Smooth muscle cell (in vitro differentiated cells): ENCODE results near the gene PALD1. TPM values are rescaled to one million over a fixed set of nuclear protein-coding genes. Genes with fewer than 3 reads are reported as not detected.

Experiments
- DNase-seq: peaks from one replicate; lab custom pipeline; 2025; ENCODE audit not compliant: unreplicated experiment; lab: John Stamatoyannopoulos, UW
- H2AFZ ChIP-seq: fragments of 200-600 bp; sonication (generic); 2 replicates; pipeline ENCODE4 v1.6.0; 2016; ENCODE audit warnings: antibody characterized with exemption, low read depth, mild to moderate bottlenecking
- H3F3A ChIP-seq: fragments of 200-600 bp; sonication (generic); 2 replicates; pipeline ENCODE4 v1.6.0; 2017; ENCODE audit warnings: antibody characterized with exemption, low read depth
- H3K27ac ChIP-seq: fragments of 200-600 bp; sonication (generic); 2 replicates; pipeline ENCODE4 v1.5.1; 2016; ENCODE audit warnings: low read depth, mild to moderate bottlenecking
- H3K27me3 ChIP-seq: fragments of 200-600 bp; sonication (generic); 2 replicates; pipeline ENCODE4 v1.6.1; 2016; ENCODE audit warnings: low read depth, mild to moderate bottlenecking
- H3K36me3 ChIP-seq: fragments of 200-600 bp; sonication (generic); 2 replicates; pipeline ENCODE4 v1.5.1; 2016; ENCODE audit warnings: low read depth
- H3K4me1 ChIP-seq: fragments of 200-600 bp; sonication (generic); 2 replicates; pipeline ENCODE4 v1.5.1; 2016; ENCODE audit warnings: low read depth
- H3K4me2 ChIP-seq: fragments of 200-600 bp; sonication (generic); 2 replicates; pipeline ENCODE4 v1.6.0; 2016; ENCODE audit warnings: mild to moderate bottlenecking
- H3K4me3 ChIP-seq: fragments of 200-600 bp; sonication (generic); 2 replicates; pipeline ENCODE4 v1.5.1; 2016; ENCODE audit warnings: mild to moderate bottlenecking
- H3K79me2 ChIP-seq: fragments of 200-600 bp; sonication (generic); 2 replicates; pipeline ENCODE4 v1.6.0; 2016; ENCODE audit warnings: low read depth, mild to moderate bottlenecking
- H3K9ac ChIP-seq: fragments of 200-600 bp; sonication (generic); 2 replicates; pipeline ENCODE4 v1.6.0; 2016; ENCODE audit warnings: low read depth
- H3K9me3 ChIP-seq: fragments of 200-600 bp; sonication (generic); replicated peaks from 2 replicates; pipeline ENCODE4 v1.5.1; 2016; ENCODE audit warnings: low read depth
- H4K20me1 ChIP-seq: fragments of 200-600 bp; sonication (generic); 2 replicates; pipeline ENCODE4 v1.6.0; 2016; ENCODE audit warnings: low read depth
- CTCF ChIP-seq: fragments of 200-600 bp; sonication (generic); IDR thresholded peaks from 2 replicates; pipeline ENCODE4 v1.5.1; 2017; ENCODE audit warnings: borderline replicate concordance, mild to moderate bottlenecking, antibody characterized with exemption; ENCODE audit not compliant: insufficient read depth, poor library complexity, severe bottlenecking
- WGBS: methylation state at CpG from one replicate; pipeline ENCODE4 v1.1.7; 2016; ENCODE audit warnings: low lambda C conversion rate; 5-methylcytosine and 5-hydroxymethylcytosine counted together
- polyA plus RNA-seq: library from polyadenylated mRNA; unstranded; fragments of >200 nt; fragmentation: Nextera tagmentation; extraction: Ambion mirVana; gene quantifications from 2 replicates; pipeline ENCODE4 v1.2.1, GENCODE V29; 2016
- total RNA-seq: library from RNA; depleted of rRNA; stranded (reverse); fragments of >200 nt; gene quantifications from 2 replicates; pipeline ENCODE4 v1.2.3, GENCODE V29; 2014

Gene PALD1
- total and polyA plus RNA-seq, 2 experiments from 2014 or later = 1.4 to 2.2 TPM

DNA sequence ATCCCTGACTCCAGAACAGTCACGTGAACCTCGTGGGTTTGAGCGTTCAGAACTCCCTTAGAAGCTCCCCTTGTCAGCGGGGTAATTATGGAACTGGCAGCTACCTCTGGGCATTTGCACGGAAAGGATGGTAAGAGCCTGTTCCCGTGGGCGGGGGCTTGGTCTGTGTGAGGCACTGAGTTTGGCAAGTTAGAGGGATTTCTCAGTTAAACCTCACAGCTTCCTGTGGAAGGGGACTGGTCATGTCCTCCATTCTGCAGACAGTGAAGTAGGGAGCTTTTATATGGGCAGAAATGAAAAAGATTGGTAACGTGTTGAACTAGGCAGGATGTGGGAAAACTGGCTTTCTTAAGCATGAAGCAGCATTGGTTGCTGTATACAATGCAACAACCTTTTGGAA, 16.0 kb downstream of the PALD1 start:
- Histone ChIP-seq H3K9ac (no peak overlapping the region), H4K20me1 (no peaks in the 10 kb centered on the region), H3K4me2 (no peak overlapping the region), H3K27me3 (no peaks in the 10 kb centered on the region), H3K4me3 (no peak overlapping the region), H3K9me3 (no peaks in the 10 kb centered on the region), H3F3A (no peaks in the 10 kb centered on the region), H3K27ac (no peak overlapping the region), H3K79me2 (no peaks in the 10 kb centered on the region), H2AFZ (no peak overlapping the region), H3K36me3 (no peaks in the 10 kb centered on the region), H3K4me1 (peaks cover 22% of the 10 kb centered on the region)
- whole genome bisulfite sequencing = 65% methylated on average over 8 of the region's 8 CpGs
- no peak for DNase-seq
- no peak for TF ChIP-seq CTCF

DNA sequence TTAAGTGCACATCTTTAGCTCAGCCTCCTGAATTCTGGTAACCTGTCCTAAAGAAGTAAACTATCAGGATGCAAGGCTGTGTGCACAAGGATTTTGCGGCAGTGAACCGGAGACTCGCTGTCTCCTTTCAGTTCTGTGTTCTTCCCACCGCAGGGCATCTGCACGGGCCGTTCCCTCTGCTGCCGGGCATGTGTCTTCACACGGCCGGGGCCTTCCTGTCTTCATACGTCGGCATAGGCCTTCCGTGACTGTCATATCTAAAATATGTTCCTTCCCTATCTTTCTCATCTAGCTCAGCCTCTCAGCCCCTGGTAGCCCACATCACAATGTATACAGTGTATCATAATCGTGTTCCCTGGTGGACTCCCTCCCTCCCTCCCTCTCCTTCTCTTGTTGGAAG, 16.4 kb downstream of the PALD1 start:
- WGBS = 93% methylated on average over 13 of the region's 13 CpGs
- no peak for TF ChIP-seq CTCF
- H3K36me3 ChIP-seq = no peaks in the 10 kb centered on the region
- H3K4me3 ChIP-seq = no peak overlapping the region
- DNase-seq = no peak
- H3K27ac ChIP-seq = no peak overlapping the region
- no peak overlapping the region for H2AFZ ChIP-seq
- no peak overlapping the region for H3K4me2 ChIP-seq
- no peaks in the 10 kb centered on the region for H4K20me1 ChIP-seq
- no peaks in the 10 kb centered on the region for H3K79me2 ChIP-seq
- H3K27me3 ChIP-seq = no peaks in the 10 kb centered on the region
- no peaks in the 10 kb centered on the region for H3F3A ChIP-seq
- peaks cover 23% of the 10 kb centered on the region for H3K4me1 ChIP-seq
- no peak overlapping the region for H3K9ac ChIP-seq
- H3K9me3 ChIP-seq = no peaks in the 10 kb centered on the region

DNA sequence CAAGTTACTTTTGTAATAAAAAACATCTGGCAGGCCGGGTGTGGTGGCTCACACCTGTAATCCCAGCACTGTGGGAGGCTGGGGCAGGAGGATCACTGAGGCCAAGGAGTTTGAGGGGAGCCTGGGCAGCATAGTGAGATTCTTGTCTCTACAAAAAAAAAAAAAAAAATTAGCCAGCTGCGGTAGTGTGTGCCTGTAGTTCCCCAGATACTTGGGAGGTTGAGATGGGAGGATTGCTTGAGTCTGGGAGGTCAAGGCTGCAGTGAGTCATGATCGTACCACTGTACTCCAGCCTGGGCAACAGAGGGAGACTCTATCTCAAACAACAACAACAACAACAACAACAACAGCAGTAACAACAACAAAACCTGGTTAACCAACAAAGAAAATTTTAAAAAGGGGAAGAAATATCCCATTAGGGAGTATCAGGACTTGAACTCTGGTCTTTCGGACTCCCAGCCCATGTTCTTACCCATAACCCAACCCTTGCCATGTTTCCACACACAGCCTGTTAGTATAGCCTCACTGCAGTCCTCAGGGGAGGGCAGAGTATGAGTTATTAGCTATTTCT, 17.2 kb downstream of the PALD1 start:
- Histone ChIP-seq H3K9ac (no peak overlapping the region), H3K27me3 (no peaks in the 10 kb centered on the region), H3F3A (no peaks in the 10 kb centered on the region), H4K20me1 (no peaks in the 10 kb centered on the region), H3K36me3 (no peaks in the 10 kb centered on the region), H2AFZ (no peak overlapping the region), H3K4me2 (no peak overlapping the region), H3K4me3 (no peak overlapping the region), H3K9me3 (no peaks in the 10 kb centered on the region), H3K79me2 (no peaks in the 10 kb centered on the region), H3K4me1 (peaks cover 23% of the 10 kb centered on the region), H3K27ac (no peak overlapping the region)
- TF ChIP-seq CTCF = no peak
- DNase-seq = no peak
- 97% methylated on average over 4 of the region's 4 CpGs for WGBS
